ENCODE data around the gene FAM240A. TPM values are rescaled to one million over a fixed set of nuclear protein-coding genes. Genes with fewer than 3 reads are reported as not detected.

Gene FAM240A
- total and polyA plus RNA-seq, 10 of the 15 experiments (the other 5 are each of a cell fraction or from before 2014, with no cell fraction given), result not detected

- BruUV-seq (replicated peaks), result no TSS peak
- ChIA-PET RAD21 (ENCODE audit: unreplicated experiment) (no interaction called here), CTCF (interaction anchor here (0.5 to 0.9 kb wide), 2 partner anchors 8 to 13 kb away, joined by 3 read pairs; no protein-coding TSS in a partner anchor), POLR2A (no interaction called here), SMC1A (ENCODE audit: uncharacterized antibody, unreplicated experiment) (no interaction called here)
- H3K4me3 ChIP-seq, result no peak overlapping the region
- in situ Hi-C loops (cut with MboI) (no loop called here), intact Hi-C loops (cut with micrococcal nuclease; ENCODE audit: unreplicated experiment) (no loop called here)
- DNase-seq (ENCODE audit: low read depth, low spot score), result no peak
- H3K9me3 ChIP-seq (replicated peaks; ENCODE audit: control insufficient read depth, insufficient read depth, low read length), result no peaks in the 10 kb centered on the region
- H3K4me1 ChIP-seq (ENCODE audit: control insufficient read depth, insufficient read depth, low read length), result no peaks in the 10 kb centered on the region
- no peaks in the 10 kb centered on the region; the same call in 1 of the 2 replicates for H4K20me1 ChIP-seq (ENCODE audit: control insufficient read depth, insufficient read depth)
- H2AFZ ChIP-seq (ENCODE audit: control insufficient read depth, low read depth, low read length), result no peak overlapping the region
- no peaks in the 10 kb centered on the region for H3K79me2 ChIP-seq (ENCODE audit: control insufficient read depth, insufficient read depth, low read length)
- H3K4me2 ChIP-seq (ENCODE audit: control insufficient read depth, insufficient read depth), result no peak overlapping the region
- H3K9ac ChIP-seq (ENCODE audit: control insufficient read depth, insufficient read depth, low read length), result no peak overlapping the region
- WGBS (ENCODE audit: insufficient coverage, insufficient replicate concordance, low lambda C conversion rate, missing lambda C conversion rate), result 54% methylated on average over 7 of the region's 7 CpGs
- no peak for FAIRE-seq
- no peak overlapping the region for H3K27ac ChIP-seq (ENCODE audit: control insufficient read depth, insufficient read depth)
- H3K27me3 ChIP-seq (replicated peaks in 1 of 2; ENCODE audit: control insufficient read depth in 2 of 2, insufficient read depth in 2 of 2, low read length in 1 of 2), result peaks cover 0 to 3% of the 10 kb centered on the region in 2 experiments; a peak in 3 of 4 replicates
- no peak for ATAC-seq
- no peak for TF ChIP-seq KLF5 (IDR thresholded peaks at IDR 0.05; ENCODE audit: partially characterized antibody)
- no peak for TF ChIP-seq CHD2 (IDR thresholded peaks at IDR 0.05; ENCODE audit: borderline replicate concordance, low read depth, low read length)
- no peak for TF ChIP-seq GABPA (IDR thresholded peaks at IDR 0.05; ENCODE audit: low read depth)
- TF ChIP-seq, protein P1, sequence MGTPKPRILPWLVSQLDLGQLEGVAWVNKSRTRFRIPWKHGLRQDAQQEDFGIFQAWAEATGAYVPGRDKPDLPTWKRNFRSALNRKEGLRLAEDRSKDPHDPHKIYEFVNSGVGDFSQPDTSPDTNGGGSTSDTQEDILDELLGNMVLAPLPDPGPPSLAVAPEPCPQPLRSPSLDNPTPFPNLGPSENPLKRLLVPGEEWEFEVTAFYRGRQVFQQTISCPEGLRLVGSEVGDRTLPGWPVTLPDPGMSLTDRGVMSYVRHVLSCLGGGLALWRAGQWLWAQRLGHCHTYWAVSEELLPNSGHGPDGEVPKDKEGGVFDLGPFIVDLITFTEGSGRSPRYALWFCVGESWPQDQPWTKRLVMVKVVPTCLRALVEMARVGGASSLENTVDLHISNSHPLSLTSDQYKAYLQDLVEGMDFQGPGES (IDR thresholded peaks at IDR 0.05), result no peak
- TF ChIP-seq, protein P2, sequence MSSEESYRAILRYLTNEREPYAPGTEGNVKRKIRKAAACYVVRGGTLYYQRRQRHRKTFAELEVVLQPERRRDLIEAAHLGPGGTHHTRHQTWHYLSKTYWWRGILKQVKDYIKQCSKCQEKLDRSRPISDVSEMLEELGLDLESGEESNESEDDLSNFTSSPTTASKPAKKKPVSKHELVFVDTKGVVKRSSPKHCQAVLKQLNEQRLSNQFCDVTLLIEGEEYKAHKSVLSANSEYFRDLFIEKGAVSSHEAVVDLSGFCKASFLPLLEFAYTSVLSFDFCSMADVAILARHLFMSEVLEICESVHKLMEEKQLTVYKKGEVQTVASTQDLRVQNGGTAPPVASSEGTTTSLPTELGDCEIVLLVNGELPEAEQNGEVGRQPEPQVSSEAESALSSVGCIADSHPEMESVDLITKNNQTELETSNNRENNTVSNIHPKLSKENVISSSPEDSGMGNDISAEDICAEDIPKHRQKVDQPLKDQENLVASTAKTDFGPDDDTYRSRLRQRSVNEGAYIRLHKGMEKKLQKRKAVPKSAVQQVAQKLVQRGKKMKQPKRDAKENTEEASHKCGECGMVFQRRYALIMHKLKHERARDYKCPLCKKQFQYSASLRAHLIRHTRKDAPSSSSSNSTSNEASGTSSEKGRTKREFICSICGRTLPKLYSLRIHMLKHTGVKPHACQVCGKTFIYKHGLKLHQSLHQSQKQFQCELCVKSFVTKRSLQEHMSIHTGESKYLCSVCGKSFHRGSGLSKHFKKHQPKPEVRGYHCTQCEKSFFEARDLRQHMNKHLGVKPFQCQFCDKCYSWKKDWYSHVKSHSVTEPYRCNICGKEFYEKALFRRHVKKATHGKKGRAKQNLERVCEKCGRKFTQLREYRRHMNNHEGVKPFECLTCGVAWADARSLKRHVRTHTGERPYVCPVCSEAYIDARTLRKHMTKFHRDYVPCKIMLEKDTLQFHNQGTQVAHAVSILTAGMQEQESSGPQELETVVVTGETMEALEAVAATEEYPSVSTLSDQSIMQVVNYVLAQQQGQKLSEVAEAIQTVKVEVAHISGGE (CRISPR knock-in tag; IDR thresholded peaks at IDR 0.05), result no peak
- no peak for TF ChIP-seq SREBF2 (IDR thresholded peaks at IDR 0.05; ENCODE audit: low read length)
- TF ChIP-seq SPI1 (IDR thresholded peaks at IDR 0.05; ENCODE audit: borderline replicate concordance, insufficient read depth, low read depth, low read length), result no peak
- no peaks in the 10 kb centered on the region for H3K36me3 ChIP-seq (ENCODE audit: control insufficient read depth in 2 of 2, insufficient read depth in 2 of 2, low read length in 1 of 2)
Measured at GRCh38 chr3:46666453-46666845, 54.1 kb downstream of the FAM240A start.

Data from GM12878 (cell line).